BE2C (cell line): ENCODE measurements around the gene VWF.

Experiments used
- DNase-seq: peaks from one replicate; pipeline ENCODE4 v3.0.0-alpha.2; 2020
- H3K27me3 ChIP-seq: fragments of 250-450 bp; sonication (Bioruptor Pico); 2 replicates; pipeline ENCODE4 v1.5.1; 2020; ENCODE audit warnings: mild to moderate bottlenecking
- H3K36me3 ChIP-seq: fragments of 250-450 bp; sonication (Bioruptor Pico); 2 replicates; pipeline ENCODE4 v1.5.1; 2020; ENCODE audit warnings: mild to moderate bottlenecking
- H3K4me1 ChIP-seq: fragments of 250-450 bp; sonication (Bioruptor Pico); 2 replicates; pipeline ENCODE4 v1.5.1; 2020
- H3K4me3 ChIP-seq: 2 replicates; pipeline ENCODE4 v1.5.1; 2011; ENCODE audit warnings: low read depth, low read length
- H3K9me3 ChIP-seq: fragments of 250-450 bp; sonication (Bioruptor Pico); 2 replicates; pipeline ENCODE4 v1.5.1; 2020
- CTCF ChIP-seq: IDR thresholded peaks from 2 replicates; pipeline ENCODE4 v1.5.1; 2012; ENCODE audit warnings: mild to moderate bottlenecking, low read depth, low read length

The VWF gene

GRCh38 chr12:5904441-5904840 is 220.0 kb downstream of the VWF start:
- H3K36me3 ChIP-seq: no peaks in the 10 kb centered on the region
- no peak overlapping the region for H3K4me3 ChIP-seq
- no peaks in the 10 kb centered on the region for H3K9me3 ChIP-seq
- no peaks in the 10 kb centered on the region for H3K4me1 ChIP-seq
- no peak for DNase-seq
- TF ChIP-seq CTCF: no peak
- H3K27me3 ChIP-seq: peaks cover 35% of the 10 kb centered on the region

GRCh38 chr12:5902736-5903135 is 221.7 kb downstream of the VWF start:
- H3K9me3 ChIP-seq: no peaks in the 10 kb centered on the region
- H3K36me3 ChIP-seq: no peaks in the 10 kb centered on the region
- no peak for DNase-seq
- no peak for TF ChIP-seq CTCF
- H3K4me1 ChIP-seq: no peaks in the 10 kb centered on the region
- H3K27me3 ChIP-seq: peaks cover 23% of the 10 kb centered on the region
- no peak overlapping the region for H3K4me3 ChIP-seq

GRCh38 chr12:5901416-5901815 is 223.1 kb downstream of the VWF start:
- Histone ChIP-seq H3K9me3 (no peaks in the 10 kb centered on the region), H3K4me1 (no peaks in the 10 kb centered on the region), H3K36me3 (no peaks in the 10 kb centered on the region), H3K27me3 (peaks cover 14% of the 10 kb centered on the region), H3K4me3 (no peak overlapping the region)
- DNase-seq: no peak
- no peak for TF ChIP-seq CTCF

GRCh38 chr12:5900533-5901205 is 223.8 kb downstream of the VWF start:
- peaks cover 14% of the 10 kb centered on the region for H3K27me3 ChIP-seq
- no peaks in the 10 kb centered on the region for H3K4me1 ChIP-seq
- no peak for DNase-seq
- TF ChIP-seq CTCF: no peak
- H3K4me3 ChIP-seq: no peak overlapping the region
- H3K9me3 ChIP-seq: no peaks in the 10 kb centered on the region
- no peaks in the 10 kb centered on the region for H3K36me3 ChIP-seq

GRCh38 chr12:5900076-5900475 is 224.4 kb downstream of the VWF start:
- H3K9me3 ChIP-seq: no peaks in the 10 kb centered on the region
- peaks cover 14% of the 10 kb centered on the region for H3K27me3 ChIP-seq
- no peak for TF ChIP-seq CTCF
- no peak for DNase-seq
- H3K36me3 ChIP-seq: no peaks in the 10 kb centered on the region
- no peaks in the 10 kb centered on the region for H3K4me1 ChIP-seq
- no peak overlapping the region for H3K4me3 ChIP-seq

GRCh38 chr12:5899675-5900074 is 224.8 kb downstream of the VWF start:
- Histone ChIP-seq H3K9me3 (no peaks in the 10 kb centered on the region), H3K4me3 (no peak overlapping the region), H3K4me1 (no peaks in the 10 kb centered on the region), H3K36me3 (no peaks in the 10 kb centered on the region), H3K27me3 (peaks cover 14% of the 10 kb centered on the region)
- TF ChIP-seq CTCF: no peak
- no peak for DNase-seq
